Limb (tissue), 2 donors: ENCODE measurements around the gene UNC13B.

Experiments
- DNase-seq, 2 donors: peaks; one replicate each; pipeline ENCODE4 v3.0.0-alpha.2; 2016; ENCODE audit errors: extremely low spot score in 2 of 2

UNC13B gene

DNA sequence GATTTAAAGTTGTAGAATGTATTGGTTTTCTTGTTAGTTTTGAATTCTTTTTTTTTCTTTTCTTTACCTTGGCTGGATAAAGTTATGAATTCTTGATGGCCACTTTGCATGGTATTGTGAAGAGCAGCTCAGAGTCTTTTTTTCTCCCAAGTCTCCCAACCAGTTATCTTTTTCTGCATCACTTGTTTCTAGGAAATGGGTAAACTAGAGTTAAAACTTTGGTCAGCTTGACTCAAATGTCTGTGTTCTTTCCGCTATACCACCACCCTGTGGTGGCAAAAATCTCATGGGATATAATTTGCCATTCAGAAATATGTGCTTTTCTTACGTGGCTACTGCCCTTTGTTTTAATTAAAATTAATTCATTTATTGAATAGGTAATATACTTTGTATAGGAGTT is 113.2 kb downstream of the UNC13B start:
- no peak for DNase-seq

DNA sequence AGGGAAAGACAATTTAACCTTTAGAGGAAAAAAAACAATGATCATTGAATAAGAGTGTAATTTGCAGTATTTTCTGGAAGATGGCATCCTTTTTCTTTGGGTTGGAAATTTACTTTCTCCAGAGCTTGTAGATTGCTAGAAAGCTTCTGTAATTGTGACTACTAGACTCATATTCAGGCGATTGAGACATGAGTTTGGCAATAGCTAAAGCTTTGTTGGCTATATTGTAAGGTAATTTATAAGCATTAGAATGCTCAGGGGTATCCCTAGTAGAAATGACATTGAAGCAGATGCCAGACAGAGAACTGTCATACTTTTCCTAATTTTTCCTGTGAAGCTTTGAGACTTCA is 115.3 kb downstream of the UNC13B start:
- DNase-seq = no peak

DNA sequence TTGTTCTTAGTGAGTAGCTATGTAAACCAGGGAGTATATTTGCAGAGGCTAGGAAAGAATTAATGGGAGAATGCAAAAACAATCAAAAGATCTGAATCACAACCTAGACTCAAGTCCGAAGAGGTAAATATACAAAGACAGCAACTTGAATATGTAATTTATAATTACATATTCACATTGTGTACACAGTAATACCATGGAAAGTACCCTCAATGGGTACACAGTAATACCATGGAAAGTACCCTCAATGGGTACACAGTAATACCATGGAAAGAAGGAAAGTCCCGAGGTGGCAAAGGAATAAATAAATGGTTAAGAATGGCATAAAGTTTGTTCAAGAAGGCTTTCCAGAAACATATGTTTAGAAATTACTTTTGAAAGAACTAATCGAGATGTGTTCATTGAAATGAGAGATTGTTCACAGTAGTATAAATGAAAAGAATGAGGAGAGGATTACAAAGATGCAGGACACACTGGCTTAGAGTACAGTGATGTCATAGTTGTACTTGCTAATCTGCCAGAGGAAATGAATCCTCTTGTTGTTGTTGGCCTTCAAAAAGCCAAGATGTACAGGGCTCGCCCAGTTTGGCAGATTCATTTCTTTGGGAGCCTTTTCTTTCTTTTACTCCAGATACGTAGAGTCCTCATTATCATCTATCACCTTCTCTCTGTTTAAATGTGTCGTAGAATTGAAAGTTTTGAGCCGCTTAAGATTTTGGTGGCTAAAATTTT is 116.0 kb downstream of the UNC13B start:
- no peak for DNase-seq

DNA sequence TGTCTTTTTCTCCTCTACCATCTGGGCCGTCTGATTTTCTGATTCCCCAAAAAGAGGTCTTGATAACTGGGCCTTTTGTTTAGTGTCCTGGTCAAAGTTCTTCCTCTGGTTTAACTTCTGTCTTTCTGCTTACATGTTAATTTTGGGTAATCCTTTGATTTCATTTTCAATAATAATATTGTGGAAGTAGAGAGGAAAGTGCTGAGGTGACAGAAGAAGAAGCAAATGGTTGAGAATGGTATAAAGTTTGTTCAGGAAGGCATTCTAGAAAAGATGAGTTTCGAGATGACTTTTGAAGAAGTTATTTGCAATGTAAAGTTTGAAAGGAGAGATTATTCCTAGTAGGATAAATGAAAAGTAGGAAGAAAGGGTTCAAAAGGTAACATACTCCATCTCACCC is 118.1 kb downstream of the UNC13B start:
- DNase-seq = no peak

DNA sequence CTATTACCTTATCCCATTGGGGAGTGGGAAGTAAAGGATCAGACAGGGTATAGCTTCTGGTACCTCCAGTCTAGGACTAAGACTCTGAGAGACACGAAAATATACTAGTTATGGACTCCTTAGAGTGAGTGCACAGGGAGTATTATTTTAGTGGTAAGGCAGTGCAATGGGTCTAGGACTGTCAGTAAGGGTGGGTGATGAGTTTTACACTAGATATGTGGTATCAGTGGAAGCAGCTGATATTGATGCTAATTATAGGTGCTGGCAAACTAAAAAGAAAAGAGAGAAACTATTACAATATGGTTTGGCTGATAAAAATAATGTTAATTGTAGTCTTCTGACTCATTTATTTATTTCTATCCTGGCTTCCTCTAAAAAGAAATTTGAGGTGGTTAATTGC is 118.6 kb downstream of the UNC13B start:
- DNase-seq = no peak

DNA sequence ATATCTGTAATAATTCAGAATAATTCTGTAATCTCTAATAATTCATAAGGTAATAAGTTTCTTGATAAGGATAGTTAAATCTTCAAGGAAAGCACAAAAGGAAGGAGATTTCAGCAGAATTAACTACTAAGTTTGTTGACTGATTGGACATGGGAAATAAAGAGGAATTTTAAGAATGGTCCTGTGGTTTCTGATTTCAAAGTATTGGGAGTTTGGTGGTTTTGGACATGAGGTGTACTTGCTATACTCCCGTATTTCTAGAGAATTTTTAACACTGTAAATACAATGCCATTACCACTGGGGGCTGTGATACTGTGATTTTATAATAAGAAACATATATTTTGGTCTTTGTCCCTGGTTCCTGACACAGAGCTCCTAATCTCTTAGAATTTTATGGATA is 123.9 kb downstream of the UNC13B start:
- DNase-seq = no peak

DNA sequence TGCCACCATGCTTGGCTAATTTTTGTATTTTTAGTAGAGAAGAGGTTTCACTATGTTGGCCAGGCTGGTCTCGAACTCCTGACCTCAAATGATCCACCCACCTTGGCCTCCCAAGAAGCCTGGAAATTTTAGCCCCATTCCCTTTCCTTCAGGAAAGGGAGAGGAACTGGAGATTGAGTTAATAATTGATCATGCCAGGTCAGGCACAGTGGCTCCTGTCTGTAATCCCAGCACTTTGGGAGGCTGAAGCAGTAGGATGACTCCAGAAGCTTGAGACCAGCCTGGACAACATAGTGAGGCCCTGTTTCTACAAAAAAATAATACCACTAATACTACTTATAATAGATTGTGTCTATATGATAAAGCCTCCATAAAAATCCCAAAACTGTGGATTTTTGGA is 124.6 kb downstream of the UNC13B start:
- no peak for DNase-seq

DNA sequence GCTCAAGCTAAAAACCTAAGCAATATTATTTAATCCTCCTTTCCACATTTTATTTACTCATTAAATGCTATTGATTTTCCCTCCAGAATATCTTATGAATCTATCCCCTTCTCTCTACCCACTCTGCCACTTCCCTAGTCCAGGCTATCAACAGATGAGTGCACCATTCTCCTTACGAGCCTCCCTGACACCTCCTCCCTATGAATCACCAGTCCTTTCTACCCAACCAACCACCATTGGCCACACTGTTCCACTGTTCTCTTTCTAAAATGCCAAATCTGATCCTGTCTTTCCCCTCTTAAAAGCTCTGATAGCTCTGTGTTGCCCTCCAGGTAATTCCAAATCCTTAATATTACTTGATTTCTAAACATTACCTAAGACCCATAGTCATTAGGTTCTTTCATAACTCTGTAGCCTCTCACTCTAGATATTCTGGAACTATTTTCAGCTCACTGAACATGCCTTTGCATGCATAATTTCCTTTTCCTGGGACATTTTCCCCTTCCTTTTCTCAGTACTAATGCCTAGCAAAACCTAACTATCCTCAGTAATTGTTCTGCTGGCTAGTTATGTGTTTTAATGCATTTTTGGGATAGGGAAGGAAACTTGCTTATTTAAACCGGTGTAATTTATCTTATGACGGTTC is 126.3 kb downstream of the UNC13B start:
- DNase-seq = no peak

DNA sequence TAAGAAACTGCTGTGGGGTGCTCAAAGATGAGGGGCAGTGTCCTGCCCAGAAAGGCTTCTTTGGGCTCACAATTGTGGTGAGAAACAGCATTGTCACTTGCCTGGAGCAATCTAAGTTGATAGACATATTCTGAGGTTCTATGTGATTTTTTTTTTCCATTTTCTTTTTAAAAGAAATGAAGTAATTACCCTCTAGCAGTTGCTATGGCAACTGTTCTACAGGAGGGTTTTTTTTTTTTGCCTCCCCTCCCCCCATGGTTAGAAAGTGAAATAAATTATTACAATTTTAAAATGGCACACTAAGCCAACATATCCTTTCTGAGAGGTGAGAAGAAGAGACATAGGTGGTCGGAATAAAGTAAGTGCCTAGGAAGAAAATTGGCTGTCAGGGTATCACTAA is 127.0 kb downstream of the UNC13B start:
- no peak for DNase-seq

DNA sequence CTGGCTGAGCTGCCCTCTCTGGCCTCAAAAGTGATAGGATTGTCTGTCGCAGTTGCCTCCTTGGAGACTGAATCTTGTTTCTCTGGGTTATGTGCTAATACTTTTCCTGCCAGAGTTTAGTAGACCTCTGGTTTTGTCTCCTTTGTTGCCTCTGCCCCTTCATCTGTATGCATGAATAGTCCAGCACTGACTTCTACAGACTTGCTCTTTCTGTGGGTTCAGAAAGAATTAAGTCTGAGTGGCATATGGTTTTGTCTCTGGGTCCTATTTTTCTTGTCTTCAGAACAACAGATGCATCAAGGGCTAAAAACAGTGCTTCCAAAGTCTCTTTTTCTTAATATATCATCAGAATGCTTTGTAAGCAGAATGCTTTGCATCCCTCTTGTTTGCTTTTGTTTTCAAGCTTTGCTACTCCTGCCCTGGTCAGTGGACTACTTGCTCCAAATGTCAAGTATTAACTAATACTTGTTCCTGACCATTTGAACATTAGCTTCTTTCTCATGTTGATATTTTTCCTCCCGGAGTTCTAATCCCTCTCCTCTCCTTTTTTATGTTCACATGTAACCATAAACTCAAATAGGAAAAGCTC is 131.7 kb downstream of the UNC13B start:
- DNase-seq = no peak

DNA sequence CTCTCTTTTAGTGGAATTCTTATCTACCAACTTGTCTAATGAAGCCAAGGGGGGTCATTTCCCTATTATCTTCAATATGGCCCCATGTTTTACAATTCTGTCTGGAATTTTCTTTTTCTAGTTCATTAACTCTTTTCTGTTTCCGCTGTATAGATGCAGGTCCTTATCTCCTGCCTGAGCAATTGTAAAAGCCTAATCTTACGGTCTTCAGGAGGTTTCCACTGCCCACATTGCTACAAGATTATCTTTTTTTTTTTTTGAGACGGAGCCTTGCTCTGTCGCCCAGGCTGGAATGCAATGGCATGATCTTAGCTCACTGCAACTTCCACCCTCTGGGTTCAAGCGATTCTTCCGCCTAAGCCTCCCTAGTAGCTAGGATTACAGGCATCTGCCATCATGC is 132.3 kb downstream of the UNC13B start:
- DNase-seq = no peak

DNA sequence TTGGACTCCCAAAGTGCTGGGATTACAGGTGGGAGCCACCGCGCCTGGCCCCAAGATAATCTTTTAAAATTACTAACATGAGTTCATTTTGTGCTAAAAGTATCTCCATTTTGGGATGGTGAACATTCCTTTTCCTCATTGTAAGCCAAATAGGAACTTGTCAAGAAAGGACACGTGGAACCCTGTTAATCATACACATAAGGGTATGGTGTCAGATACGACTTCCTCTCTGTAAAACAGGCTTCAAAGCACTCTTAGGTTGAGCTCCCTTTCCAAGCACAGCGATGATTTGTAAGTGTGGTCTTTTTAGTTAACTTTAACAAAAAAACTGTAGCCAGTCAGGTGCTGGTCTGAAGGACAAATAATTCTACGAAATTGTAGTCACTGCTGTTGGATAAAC is 132.7 kb downstream of the UNC13B start:
- no peak for DNase-seq

DNA sequence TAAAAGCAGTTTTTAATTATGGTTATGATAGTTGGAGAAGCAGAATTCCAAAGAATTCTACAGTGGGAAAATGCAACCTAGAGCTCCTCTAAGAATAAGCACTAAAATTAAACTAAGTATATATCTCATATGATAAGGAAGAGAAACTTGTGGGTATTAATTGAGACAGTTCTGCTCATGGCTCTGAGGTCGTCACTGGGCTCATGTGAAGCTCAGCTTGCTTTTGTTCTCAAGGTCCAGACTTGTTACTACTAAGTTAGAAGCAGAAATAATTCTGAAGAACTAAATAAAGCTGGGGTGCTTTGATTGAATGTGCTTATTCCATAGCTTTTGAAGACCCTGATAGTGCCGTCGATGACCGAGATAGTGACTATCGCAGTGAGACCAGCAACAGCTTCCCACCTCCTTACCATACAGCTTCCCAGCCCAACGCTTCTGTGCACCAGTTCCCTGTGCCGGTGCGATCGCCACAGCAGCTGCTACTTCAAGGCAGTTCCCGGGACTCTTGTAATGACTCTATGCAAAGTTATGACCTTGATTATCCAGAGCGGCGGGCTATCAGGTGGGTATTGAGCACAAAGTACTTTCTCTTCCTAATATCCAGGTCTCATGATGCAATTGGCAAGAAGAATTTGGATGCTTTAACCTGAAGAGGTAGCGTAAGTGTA is 133.7 kb downstream of the UNC13B start:
- no peak for DNase-seq

DNA sequence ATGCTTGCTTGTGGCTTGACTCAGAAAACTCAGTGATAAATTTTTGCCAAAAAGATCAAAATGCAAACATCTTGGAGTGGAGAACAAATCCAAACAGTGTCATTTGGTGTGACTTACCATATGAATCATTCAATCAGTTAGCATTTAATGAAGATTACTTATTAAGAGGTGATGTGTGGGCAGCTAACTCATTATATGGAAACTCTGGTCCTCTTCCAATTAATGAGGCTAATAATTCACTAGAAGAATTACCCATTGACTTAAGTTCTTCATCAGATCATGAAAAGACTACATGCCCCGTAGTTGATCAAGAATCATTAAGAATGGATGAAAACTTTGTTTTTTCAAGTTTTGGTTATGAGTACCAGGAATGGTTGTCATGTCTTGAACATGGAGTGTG is 141.8 kb downstream of the UNC13B start:
- DNase-seq = no peak

DNA sequence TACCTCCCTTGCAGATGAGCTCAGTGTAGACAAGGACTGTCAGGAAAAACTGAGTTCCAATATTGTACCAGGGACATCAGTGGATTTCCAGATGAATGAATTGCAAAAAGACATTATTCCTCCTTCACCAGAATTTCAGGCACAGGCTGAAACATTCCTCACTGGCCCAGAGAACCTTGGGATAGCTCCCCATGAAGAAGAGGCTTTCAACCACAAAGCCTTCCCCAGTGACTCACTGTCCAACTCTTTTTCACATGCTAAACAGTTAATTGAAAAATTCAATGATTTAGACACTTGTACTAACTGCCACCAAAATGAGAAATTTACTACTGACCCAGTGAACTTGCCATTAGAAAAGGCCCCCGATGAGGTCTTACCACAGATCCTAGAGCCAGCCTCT is 144.5 kb downstream of the UNC13B start:
- no peak for DNase-seq

DNA sequence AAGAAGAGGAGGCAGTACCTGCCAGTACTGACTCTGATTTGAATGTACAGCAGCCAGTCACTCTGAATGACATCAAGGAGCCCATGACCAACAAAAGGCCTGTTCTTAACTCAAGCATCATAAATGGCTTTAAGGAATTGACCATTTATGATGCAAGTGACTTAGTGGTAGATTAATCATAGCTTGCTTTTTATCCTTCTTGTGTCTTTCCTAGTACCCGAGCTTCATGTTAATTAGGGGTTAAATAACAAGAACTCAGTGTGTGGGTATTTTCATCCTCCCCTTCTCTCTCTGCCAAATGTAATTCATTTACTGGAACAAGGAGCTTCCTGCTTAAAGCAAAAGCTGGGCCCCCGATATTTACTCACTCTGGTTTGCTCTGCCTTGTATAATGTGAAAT is 146.5 kb downstream of the UNC13B start:
- DNase-seq = no peak

DNA sequence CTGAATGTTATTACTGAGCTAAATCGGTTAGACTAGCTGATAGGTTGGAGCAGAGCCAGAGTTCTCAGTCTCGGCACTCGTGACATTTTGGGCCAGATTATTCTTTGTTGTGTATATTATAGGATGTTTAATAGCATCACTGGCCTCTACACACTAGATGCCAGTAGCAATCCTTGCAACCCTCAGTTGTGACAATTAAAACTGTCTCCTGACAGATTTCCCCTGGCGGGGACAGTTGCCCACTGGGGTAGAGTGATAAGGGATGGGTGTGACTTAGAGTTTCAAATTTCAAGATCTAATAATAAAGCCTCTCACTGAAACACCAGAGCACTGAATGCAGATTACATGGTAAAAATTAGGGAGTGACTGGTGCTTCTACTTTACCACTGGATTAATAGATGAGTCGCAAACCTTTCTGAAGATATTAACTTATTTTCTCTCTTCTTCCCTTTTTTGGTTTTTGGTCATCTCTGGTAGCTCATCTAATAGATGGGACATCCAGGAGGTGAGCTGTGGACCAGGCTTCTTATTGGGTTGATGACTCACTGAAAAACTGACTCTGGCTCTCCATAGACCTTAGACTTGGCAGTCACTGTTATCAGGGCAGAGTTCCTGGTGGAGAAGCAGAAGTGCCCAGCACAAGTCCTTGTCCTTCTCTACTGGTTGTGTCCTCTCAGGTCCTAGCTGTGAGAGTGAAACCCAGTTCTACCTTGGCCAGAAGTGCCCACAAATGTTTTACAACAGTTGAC is 150.3 kb downstream of the UNC13B start:
- no peak for DNase-seq

DNA sequence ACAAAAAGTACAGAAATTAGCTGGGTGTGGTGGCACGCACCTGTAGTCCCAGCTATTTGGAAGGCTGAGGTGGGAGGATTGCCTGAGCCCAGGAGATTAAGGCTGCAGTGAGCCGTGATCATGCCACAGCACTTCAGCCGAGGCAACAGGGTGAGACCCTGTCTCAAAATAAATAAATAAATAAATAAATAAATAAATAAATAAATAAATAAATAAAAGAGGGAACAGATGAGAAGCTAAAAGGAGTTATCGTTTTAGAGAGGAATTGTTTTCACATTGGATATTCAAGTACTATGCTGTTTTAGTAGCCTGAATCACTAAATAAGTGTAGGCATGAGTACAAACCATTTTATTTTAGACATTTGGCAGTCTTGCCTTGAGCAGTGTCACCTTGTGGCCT is 151.7 kb downstream of the UNC13B start:
- no peak for DNase-seq

DNA sequence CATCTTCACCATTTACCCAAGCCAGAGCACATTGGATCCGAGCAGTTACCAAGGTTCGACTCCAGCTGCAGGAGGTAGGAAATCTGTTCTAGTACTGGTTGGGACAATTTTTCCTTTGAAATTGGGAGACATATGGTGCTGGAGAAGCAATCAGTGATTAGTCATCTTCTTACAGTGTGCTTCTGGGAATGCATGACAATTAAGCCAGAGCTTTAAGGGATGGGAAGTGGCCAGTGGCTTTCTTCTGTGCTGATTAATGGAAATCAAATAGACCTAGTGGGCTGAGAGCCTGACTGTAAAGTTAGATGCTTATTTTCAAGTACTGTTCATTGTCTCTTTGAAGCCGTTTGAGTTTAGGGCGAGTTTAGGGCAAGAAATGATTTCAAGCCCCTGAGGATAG is 152.1 kb downstream of the UNC13B start:
- DNase-seq = no peak

DNA sequence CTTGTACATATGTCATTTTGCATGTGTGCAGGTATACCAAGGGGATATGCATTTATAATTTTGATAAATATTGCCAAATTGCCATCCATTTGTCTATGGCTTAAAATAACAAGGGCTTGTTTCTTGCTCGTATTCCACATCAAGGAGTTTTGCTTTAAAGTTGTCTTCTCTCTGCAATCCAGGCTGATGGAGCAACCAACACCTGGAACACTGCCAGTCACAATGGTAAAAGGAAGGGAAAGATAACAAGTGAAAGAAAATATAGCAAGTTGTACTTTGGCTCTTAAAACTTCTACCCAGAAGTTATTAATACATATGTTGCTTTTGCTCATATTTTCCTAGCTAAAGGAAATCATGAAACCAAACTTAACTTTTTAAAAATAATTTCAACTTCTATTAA is 156.9 kb downstream of the UNC13B start:
- no peak for DNase-seq

DNA sequence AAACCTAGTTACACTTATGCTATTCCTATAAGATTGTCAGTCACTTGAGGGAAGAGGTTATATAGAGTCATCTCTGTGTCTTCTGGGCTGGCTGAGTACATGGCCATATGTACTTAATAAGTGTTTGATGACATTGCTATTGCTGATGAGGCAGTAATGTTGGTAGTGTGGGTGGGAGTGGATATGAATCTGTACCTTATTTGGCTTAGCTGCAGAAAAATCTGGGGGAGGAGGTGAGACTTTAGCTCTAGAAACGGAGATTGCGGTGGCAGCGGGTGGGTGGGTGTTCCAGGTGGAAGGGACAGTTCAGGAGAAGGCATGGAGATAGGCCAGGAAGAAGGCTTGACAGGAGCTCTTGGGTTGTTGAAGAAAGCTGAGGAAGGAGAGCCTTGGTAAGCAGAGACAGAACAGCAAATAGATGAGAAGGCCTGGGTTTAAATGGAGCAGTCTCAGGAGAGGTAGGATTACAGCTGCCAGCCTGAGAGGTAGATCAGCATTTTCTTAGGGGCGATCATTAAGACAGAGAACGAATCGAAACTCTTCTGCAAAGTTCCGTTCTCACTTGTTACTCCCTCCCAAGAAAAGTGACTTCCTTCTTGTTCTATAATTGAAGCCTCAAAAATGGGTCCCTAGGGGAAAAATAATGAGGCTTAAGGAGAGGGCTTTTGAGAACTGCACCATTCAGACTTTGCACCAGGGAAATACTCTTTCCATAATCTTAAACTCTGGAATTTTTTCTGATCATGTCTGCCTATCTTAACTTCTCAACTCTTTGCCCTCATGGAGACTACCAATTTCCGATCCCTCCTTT is 160.5 kb downstream of the UNC13B start:
- no peak for DNase-seq
